ENCODE results near the gene WNT2. TPM values are rescaled to one million over a fixed set of nuclear protein-coding genes. Genes with fewer than 3 reads are reported as not detected.

The WNT2 gene
- not detected for total RNA-seq

GRCh38 chr7:117322741-117323304, at the start of gene WNT2:
Gene WNT2, minus strand, starts transcription at chr7:117323058. Its CDS starts 69 bp downstream, at chr7:117322989.
- no peak for DNase-seq

GRCh38 chr7:117372073-117372472, 49.2 kb upstream of the WNT2 start:
- WGBS, 2 donors: 78 to 87% methylated on average over 1 of the region's 1 CpG
- intact Hi-C loops (cut with DNase I): no loop called here
- Histone ChIP-seq H3K27ac (no peak overlapping the region), H3K4me1 (no peaks in the 10 kb centered on the region), H3K27me3 (no peaks in the 10 kb centered on the region), H3K9me3 (no peaks in the 10 kb centered on the region), H3K4me3 (no peak overlapping the region), H3K36me3 (replicated peaks in 1 of 2; ENCODE audit: insufficient read depth in 1 of 2, low read depth in 2 of 2) (no peaks in the 10 kb centered on the region)
- DNase-seq (no peak), ATAC-seq (no peak)
- no peak for TF ChIP-seq CTCF (IDR thresholded peaks at IDR 0.05)
- TF ChIP-seq POLR2A (IDR thresholded peaks at IDR 0.05): no peak

More at GRCh38 chr7:117322741-117323304, at the start of gene WNT2:
- 1 to 2% methylated on average over 14 to 60 of the region's 60 CpGs for WGBS, 2 donors
- peak; percentile 7 for ATAC-seq
- intact Hi-C loops (cut with DNase I): no loop called here
- Histone ChIP-seq H3K27me3 (no peaks in the 10 kb centered on the region), H3K4me3 (peak within 1 kb of the TSS in 1 of 2 donors; percentile 19), H3K9me3 (no peaks in the 10 kb centered on the region), H3K27ac (no peak within 1 kb of the TSS), H3K4me1 (peaks cover 25% of the 10 kb centered on the region), H3K36me3 (replicated peaks in 1 of 2; ENCODE audit: insufficient read depth in 1 of 2, low read depth in 2 of 2) (no peaks in the 10 kb centered on the region)
- TF ChIP-seq POLR2A (IDR thresholded peaks at IDR 0.05) (no peak), CTCF (IDR thresholded peaks at IDR 0.05) (no peak)

- H3K4me1 ChIP-seq: no peaks in the 10 kb centered on the region
- no peaks in the 10 kb centered on the region for H3K9me3 ChIP-seq
- intact Hi-C loops (cut with DNase I): no loop called here
- no peaks in the 10 kb centered on the region for H3K27me3 ChIP-seq
- H3K36me3 ChIP-seq (replicated peaks in 1 of 2; ENCODE audit: insufficient read depth in 1 of 2, low read depth in 2 of 2): no peaks in the 10 kb centered on the region
- no peak for ATAC-seq
- H3K4me3 ChIP-seq: no peak overlapping the region
- no peak overlapping the region for H3K27ac ChIP-seq
- no peak for DNase-seq
- TF ChIP-seq POLR2A (IDR thresholded peaks at IDR 0.05) (no peak), CTCF (IDR thresholded peaks at IDR 0.05) (no peak)
These were observed 41.7 kb upstream of the WNT2 start for GRCh38 chr7:117364339-117365080.

- intact Hi-C loops (cut with DNase I): no loop called here
- TF ChIP-seq CTCF (IDR thresholded peaks at IDR 0.05) (no peak), POLR2A (IDR thresholded peaks at IDR 0.05) (no peak)
These were observed 39.5 kb upstream of the WNT2 start for GRCh38 chr7:117362294-117362888.

More at GRCh38 chr7:117362294-117362888, 39.5 kb upstream of the WNT2 start:
- no peaks in the 10 kb centered on the region for H3K9me3 ChIP-seq
- H3K4me3 ChIP-seq: no peak overlapping the region
- H3K36me3 ChIP-seq (replicated peaks in 1 of 2; ENCODE audit: insufficient read depth in 1 of 2, low read depth in 2 of 2): no peaks in the 10 kb centered on the region
- H3K27me3 ChIP-seq: no peaks in the 10 kb centered on the region
- H3K4me1 ChIP-seq: no peaks in the 10 kb centered on the region
- DNase-seq (no peak), ATAC-seq (no peak)
- no peak overlapping the region for H3K27ac ChIP-seq

Measured in body of pancreas (tissue), 4 donors.